HG02759 (cell line): ENCODE results near the gene SKAP2.
A peak's percentile ranks its signal among the peaks of the same experiment; 100 is the strongest.

ENCODE experiments used
- ATAC-seq: cut with Tn5 transposase; IDR thresholded peaks from one replicate; pipeline ENCODE4 v1.9.1; 2021; ENCODE audit warnings: mild to moderate bottlenecking, moderate library complexity; ENCODE audit not compliant: unreplicated experiment

The SKAP2 gene

DNA sequence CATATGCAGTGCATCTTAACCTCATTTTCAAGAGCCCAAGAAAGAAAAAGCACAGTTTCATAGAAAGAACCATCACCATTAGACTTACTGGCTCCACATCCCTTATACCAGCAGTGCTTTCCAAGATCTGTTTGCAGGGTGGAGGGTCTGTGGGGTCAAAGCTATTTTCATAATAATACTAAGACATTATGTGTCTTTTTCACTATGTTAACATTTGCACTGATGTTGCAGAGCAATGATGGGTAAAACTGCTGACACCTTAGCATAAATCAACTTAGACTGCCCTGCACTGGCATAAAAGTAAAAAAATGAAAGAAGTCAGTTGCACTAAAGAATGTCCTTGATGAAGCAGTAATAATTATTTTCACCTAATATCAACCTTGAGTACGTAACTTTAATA, 166.2 kb downstream of the SKAP2 start:
- no peak for ATAC-seq

DNA sequence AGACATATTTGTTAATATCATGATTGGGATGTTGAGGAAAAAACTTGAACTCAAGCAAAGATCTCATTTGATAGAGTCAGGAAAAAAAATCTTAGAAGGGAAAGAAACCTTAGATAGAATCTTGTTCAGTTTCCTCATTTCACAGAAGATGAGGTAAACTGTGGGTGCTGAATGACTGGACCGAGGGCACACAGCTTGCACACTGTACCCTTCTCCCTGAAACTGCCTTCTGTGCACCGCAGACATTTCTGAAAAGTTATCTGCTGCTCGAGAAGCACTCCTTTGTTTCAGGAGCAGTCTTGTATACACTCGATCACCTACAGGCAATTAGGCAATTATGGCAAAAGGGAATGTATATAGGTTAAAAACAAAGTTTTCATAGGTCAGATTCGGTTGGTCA, 167.4 kb downstream of the SKAP2 start:
- ATAC-seq = no peak

DNA sequence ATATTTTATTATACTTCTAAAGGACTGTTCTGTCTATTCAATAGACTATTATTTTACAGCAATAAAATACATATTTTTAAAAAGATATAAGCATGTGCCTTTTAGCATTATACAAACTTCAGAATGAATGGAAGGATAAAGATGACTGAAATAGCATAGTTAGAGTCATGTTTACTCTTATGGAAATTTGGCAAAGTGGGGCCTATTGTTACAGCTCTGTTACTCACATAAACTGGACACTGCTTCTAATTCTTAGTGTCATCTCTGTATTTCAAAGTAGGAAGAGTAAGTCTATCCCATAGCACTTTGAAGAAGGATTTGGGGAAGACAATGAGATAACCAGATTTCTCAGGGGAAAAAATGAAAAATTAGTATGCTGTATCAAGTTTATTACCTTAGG, 168.2 kb downstream of the SKAP2 start:
- no peak for ATAC-seq

DNA sequence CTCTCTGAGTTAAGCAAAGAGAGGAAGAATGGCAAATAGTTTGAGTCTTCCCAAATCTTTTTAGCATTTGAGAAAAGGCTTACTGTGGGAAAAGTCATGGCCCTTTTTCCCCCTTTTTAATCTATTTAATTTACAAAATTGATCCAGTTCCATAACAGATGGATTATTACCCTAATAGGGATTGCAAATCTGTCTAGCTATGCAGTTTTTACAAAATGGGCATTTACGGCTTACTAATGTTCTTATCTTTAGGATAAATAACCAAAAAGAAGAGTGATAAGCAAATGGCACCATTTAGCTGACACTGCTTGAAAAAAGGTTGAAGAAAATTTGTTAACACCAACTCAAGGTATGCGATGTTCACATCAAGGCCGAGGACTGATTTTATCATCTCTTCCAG, 169.7 kb downstream of the SKAP2 start:
- ATAC-seq = no peak

DNA sequence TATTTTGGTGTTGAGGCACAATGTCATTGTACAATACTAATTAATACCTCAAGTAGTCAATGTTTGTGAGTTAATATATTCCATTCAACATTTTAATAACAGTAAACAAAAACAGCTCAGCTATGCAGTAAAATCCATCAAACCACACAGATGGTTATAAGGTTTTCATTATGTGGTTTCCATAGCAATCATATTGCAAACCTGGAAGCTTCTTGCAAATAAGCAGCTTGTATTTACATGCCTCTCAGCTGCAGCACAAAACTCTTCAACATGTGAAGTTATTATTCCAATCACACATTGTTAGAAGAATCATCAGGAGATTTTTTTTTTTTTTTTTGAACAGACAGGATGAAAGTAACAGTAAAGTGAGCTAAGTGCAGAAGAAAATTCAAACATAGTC, 170.2 kb downstream of the SKAP2 start:
- ATAC-seq = no peak

DNA sequence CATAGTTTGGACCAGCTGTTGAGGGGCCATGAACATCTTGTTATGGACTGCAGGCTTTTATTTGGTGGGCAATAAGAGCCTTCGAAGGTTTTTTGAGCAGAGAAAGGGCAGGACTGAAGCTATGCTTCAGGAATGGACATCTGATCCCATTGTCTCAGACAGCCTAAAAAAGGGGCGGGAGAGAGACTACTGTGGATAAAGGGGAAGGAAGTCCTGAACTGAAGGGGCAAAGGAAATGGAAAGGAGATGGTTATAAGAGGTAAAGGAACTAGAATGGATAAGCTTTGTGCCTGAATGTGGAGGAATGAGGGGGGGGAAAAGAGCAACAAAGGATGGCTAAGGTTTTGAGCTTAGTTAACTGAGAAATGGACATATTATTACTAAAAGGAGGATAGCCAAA, 172.5 kb downstream of the SKAP2 start:
- no peak for ATAC-seq

DNA sequence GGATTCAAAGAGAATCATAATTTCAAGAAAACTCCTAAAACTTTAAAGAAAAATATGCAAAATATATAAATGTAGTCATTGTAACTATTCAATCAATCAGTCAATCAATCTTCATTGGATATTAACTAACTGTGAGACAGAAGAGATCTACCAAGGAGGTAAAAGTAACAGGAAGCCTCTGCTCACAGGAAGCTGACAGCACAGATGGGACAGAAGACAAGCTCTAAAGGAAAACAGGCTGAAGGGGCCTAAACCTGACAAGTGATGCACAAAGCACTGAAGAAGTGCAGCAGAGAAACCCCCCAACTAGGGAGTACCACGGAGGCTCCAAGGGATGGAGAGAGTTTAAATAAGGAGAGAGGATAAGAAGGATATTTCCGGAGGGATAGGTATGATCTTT, 173.0 kb downstream of the SKAP2 start:
- no peak for ATAC-seq

DNA sequence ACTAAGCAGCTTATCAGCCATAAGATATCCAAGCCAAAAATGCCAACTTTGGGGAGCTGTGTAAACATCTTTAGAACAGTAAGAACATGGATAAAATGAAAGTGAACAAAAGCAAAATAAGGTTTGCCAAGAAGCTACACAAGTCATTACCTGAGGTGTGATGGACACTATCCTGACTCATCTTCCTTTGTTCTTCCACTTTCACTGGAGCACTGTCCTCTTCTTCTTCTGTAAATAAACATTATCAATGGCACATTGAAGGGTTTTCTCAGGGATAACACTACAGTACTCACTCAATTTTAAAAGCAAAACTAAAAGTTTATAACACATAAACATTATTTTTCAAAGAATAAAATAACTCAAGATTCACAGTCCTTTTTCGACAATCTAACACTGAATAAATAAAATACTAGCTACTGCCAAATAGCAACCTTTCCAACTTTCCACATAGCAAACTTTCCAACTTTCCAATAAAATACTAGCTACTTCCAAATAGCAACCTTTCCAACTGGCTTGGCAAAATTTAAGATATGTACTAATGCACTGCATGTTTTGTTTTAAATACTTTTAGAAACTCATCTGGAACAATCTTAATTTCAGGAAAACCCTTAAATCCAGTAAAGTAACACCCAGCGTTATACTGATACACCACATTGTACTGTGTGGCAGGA, 174.1 kb downstream of the SKAP2 start:
- no peak for ATAC-seq

DNA sequence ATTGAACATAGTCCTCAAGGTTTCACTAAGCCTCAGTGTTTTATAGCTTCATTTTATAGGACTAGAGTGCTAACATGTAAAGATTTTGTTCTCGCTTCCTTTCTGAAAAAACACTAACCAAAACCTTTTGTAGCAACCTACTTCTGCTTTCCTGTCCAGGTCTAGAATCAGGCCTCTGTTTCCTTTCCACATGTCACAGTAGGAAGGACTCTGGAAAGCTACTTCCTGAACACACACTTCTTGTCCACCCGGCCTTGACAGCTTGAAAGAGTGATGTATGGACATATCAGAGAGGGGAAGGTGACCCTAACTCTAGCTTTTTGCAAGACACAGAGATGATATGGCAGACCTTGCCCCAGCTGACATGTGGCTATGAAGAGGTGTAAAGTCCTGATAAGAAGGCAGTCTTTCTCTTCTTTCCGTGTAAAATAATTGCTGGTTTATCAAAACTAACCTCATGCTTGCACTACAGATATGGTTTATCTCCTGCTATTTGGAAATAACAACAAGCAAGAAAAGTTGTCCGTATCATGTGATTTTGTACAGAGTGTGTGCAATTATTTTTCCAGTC, 175.4 kb downstream of the SKAP2 start:
- peak; percentile 68 for ATAC-seq

DNA sequence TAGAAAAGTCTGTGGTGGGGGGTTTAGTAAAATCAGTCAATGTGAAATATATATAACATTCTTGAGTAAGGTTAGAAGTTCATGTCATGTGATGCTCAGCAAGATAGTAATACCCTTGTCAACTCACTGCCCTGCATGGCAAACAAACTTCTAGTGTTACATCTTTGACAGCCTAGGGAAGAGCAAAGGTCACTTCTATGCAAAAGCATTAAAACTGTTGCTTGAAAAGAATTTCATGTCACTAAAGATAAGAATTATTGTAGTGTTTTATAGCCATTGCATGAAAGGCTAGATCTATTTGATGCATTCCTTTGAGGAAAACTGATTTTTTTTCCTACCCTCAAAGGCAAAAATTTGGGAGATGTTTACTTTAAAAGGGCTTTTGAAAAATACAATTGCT, 176.0 kb downstream of the SKAP2 start:
- ATAC-seq = no peak

DNA sequence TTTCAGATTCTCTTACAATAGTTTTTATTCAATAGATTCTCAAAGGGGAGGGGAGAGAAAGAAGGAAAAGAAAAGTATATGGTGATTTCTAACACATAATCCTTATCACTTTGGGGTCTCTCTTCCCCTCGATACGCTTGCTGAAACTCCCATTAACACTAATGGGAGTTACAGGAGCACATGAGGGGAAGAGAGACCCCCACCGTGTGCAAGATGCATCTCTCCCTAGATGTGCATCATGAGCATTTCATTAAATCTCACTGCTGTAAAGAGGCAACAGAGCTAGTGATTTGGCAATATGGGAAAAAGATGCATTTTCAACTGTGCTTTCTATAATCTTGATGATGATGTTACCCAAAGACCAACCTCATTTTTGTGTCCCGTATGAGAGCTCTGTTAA, 177.4 kb downstream of the SKAP2 start:
- ATAC-seq = no peak

DNA sequence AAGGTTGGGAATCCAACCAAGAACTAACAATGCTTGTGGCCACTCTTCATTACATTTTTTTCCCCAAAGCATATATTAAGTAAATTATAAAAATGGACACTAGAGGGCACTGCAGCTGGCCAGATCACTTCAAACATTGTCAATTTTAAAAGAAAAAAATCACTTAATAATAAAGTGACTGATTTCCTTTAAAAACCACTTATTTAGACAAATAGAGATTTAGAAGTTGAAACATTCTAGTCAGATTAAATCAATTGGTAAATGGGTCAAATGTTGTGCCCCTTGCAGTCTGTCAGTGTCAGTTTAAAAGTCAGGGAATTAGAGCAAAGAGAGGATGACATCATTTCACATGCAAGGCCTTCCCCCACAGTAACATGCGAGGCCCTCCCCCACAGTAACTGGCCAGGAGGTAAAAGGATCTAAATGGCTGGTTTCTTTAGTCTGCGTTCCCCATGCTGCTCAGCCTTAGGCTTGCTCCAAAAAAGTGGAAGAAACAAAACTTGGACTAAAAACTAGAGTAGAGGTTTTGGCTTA, 177.9 kb downstream of the SKAP2 start:
- ATAC-seq = no peak

DNA sequence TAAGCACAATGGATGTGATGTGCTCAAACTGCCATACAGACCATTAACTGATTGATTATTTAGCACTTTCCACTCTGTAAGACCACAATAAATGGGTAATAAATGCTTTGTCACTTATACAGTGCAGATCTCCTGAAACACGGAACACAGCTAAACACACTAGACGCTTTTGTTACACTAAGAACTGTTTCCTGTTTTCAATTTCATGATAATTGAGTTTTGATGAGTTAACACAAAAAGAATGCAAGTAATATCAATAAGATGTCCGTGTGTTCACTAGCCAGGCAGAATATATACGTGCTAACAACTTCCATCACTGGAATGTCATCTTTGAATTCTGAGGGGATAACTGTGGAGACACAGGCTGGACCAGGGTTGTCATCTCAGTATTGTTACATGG, 178.8 kb downstream of the SKAP2 start:
- ATAC-seq = no peak

DNA sequence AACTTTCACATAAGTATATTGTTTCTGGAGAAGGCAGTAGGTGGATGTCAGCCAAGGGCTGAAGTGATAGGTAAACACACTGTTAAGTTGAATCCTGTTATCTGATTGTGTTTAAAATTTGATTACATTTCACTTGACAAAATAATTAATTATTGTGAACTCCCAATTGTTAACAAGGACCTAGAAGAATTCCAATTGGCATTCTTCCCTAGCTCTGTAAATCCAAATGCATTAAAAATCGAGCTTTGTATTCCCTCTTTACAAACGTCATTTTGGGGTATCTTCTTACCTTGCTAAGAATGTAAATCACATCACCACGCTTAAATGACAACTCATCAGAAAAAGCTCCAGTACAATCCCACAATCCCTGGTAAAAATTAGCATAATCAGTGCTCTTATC, 179.9 kb downstream of the SKAP2 start:
- ATAC-seq = no peak

DNA sequence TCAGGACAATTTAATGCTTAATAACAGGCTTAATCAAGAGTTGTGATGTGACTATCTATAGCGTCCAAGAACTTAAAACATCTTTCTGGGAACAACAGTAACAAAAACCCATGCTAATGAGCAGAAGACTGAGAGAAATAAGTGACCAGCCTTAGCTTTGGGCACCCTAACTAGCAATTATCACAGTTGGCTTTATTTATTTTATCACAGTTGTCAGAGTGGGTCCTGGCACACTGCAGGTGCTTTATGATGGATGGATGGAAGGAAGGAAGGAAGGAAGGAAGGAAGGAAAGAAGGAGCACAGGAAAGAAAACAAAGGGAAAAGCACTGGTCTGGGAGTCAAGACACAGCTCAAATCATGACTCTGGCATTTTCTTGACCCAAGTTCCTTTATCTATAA, 181.1 kb downstream of the SKAP2 start:
- ATAC-seq = no peak

DNA sequence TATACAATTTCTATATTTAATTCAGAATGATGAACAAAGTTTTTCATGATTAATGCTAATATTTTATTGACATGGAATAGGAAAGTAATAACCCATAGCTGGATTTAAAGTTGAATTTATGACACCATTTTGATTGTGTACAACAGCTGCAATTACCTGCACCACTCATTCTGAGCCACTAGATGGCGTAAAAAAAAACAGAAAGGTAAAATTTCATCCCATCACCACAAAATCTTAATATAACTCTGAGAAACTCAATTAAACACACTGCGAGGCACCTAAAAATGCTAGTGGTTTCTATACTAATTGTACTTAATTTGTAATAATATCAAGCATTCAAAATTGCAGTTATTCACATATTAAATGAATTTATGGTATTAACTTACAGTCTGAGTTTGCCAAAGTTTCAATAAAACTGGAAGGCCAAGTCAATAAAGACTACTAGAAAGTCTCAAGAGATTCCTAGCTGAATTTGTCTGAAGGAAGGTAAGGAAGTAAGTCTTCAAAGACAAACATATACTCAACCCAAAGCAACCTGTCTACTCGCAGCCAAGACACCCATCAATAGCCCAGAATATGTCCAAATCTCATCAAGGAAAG, 182.5 kb downstream of the SKAP2 start:
- ATAC-seq = no peak

DNA sequence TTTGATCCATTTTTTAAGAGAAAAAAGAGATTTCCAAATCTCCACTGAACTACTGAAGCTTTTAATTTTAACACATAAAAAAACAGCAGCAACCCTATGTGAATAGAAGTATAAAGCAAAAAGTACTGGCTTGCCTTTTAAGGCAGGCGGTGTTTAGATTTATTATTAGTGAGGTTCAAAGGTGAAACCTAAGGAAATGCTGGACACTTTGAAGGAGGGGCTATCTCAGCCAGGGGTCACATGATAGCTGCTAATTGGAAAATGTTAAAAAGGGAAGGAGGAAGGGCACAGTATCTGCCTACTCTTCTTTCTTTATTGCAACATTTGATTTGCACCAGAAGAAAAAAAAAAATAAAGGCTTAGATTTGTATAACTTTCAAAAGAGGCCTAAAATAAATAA, 183.8 kb downstream of the SKAP2 start:
- ATAC-seq = no peak

DNA sequence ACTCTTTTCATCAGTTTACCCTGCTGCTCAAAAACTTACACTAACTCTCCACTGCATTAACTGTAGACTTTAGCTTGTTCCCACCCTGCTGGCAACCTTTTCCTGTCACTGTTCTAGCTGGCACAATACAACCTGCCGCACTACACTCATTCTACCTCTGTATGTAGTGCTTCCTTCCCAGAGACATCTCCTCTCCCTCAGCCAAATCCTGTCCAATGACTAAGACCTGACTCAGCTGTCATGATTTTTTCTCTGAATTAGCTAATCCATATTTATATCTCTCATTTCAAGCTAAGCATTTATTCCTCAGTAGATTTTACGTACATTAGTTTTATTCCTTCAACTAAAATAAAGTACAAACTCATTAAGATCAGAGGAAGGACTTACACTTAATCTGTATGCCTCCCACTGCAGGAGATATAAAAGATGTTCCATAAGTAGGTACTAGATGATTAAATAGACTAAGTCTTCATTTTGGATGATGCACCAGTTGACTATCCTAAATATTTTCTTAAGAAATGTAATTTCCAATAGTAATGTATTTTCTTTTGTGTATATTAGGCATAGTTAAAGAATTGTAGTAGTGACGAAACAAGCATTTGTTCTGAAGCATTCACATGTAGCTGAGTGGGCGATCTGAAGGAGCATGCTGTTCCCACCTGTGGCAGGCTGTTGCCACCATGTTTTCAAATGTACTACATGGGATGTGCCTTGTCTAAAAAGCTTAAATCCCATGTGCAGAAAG, 189.1 kb downstream of the SKAP2 start:
- ATAC-seq = no peak

DNA sequence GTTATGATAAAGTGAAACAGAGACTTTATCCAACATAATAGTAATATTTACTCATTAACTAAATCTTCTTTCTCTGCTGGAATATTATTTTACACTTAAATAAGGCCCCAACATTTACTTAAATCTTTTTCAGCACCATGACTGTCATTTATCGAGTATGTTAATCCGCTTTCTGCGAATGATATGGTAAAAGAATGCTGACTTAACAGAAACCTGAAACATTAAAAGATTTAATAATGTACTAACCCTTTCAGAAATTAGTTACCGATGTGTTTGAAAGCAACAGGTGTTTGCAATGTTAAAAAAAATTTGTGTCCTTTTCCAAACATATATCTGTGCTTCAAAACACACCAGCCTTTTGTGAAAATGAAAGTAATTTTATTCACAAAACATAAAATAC, 190.5 kb downstream of the SKAP2 start:
- ATAC-seq = no peak

DNA sequence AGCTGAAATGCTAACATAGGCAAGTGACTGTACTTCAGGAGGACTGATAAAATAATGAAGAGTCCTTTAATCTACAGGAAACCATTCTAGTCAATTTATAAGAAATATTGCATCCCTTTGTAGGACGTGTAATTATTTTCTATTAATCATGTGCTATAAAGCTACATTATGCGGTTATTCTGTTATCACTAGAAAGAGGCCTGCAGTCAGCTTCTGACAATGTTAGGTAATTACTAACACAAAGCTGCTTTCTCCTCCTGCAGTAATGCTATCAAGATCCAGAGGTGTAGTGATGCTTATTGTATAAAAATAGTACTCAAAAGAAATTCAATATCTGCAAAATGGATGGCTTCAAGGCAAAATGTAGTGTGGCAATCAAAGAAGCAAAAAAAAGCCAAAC, 191.1 kb downstream of the SKAP2 start:
- ATAC-seq = no peak

DNA sequence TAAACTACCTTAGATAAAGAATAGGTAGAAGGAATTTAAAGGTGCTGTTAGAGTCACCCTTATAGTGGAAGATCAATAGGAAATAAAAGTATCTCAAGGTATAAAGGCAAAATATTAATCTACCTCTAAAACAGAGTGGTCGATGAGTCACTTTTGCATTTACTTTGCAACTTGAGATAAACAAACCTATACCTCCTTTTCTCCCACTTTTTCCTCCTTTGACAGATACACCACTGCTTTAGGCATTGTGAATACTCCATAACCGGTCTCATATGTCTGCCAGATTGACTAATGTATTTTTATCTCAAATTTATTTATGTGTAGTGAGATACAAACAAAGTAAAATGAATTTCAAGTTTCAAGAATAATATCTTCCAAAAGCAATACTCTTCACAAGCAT, 193.5 kb downstream of the SKAP2 start:
- ATAC-seq = no peak

DNA sequence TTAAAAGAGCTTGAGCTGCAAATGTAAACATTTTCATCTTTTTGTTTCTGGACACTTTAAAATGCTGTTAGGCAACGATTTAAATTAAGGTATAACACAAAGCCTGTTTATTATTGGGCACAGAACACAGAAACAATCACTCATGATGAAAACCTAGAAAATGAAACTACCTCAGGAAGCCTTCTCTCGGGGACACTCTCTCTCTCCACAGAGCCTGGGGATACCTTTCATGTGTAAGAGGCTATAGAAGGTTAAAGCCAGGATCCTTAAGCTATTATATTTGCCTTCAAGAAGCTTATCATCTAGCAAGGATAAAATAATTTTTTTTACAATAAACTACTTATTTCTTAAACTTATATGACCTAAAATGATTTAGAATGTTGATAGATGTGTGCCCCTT, 194.1 kb downstream of the SKAP2 start:
- ATAC-seq = no peak
